Testis (tissue), 3 donors: ENCODE results near the gene CRIM1. TPM values are rescaled to one million over a fixed set of nuclear protein-coding genes. Genes with fewer than 3 reads are reported as not detected.
A peak's percentile ranks its signal among the peaks of the same experiment; 100 is the strongest.

Experiments
- DNase-seq: peaks from one replicate; pipeline ENCODE4 v3.0.0-alpha.2; 2019
- H3K27ac ChIP-seq, 2 donors: fragments of 200-600 bp; sonication (generic); one replicate each; pipeline ENCODE4 v1.5.1; 2019
- H3K27me3 ChIP-seq: fragments of 200-600 bp; sonication (generic); one replicate; pipeline ENCODE4 v1.5.1; 2019
- H3K36me3 ChIP-seq: fragments of 200-600 bp; sonication (generic); one replicate; pipeline ENCODE4 v1.5.1; 2017; ENCODE audit warnings: low read depth; ENCODE audit errors: missing control alignments
- H3K4me1 ChIP-seq: fragments of 200-600 bp; sonication (generic); one replicate; pipeline ENCODE4 v1.5.1; 2019
- H3K4me3 ChIP-seq, 2 donors: fragments of 200-600 bp; sonication (generic); one replicate each; pipeline ENCODE4 v1.5.1; 2017 to 2019
- H3K9me3 ChIP-seq: fragments of 200-600 bp; sonication (generic); one replicate; pipeline ENCODE4 v1.5.1; 2017
- CTCF ChIP-seq, 3 experiments: fragments of 450-650 bp in 2 of 3; fragments of 200-600 bp in 1 of 3; sonication (generic) in 1 of 3; IDR thresholded peaks; one replicate each; pipeline ENCODE4 v1.5.1; 2016 to 2019; ENCODE audit warnings: antibody characterized with exemption in 3 of 3, mild to moderate bottlenecking in 2 of 3, moderate library complexity in 1 of 3
- POLR2A ChIP-seq: fragments of 450-650 bp; IDR thresholded peaks from one replicate; pipeline ENCODE4 v1.6.1; 2017; ENCODE audit warnings: antibody characterized with exemption, mild to moderate bottlenecking, moderate library complexity
- WGBS, 2 donors: methylation state at CpG; one replicate each; pipeline ENCODE4 v1.1.5; 2018; 5-methylcytosine and 5-hydroxymethylcytosine counted together
- intact Hi-C: fragments of 100-400 bp; cut with DNase I; formaldehyde crosslinking; loops from one replicate; pipeline ENCODE4 v1.15.1; 2023; ENCODE audit warnings: low total_unique reads
- polyA plus RNA-seq: library from polyadenylated mRNA; stranded (reverse); fragments of 350-450 nt; fragmentation: Illumina TruSeq; extraction: RNeasy Lipid Tissue Mini Kit (QIAGEN cat#74804); gene quantifications from one replicate; pipeline ENCODE4 v1.2.3, GENCODE V29; 2014; ENCODE audit warnings: low read depth, low replicate concordance; ENCODE audit not compliant: insufficient read depth
- total RNA-seq, 2 donors: library from RNA; depleted of rRNA; stranded (reverse); fragments of >200 nt; gene quantifications; one replicate each; pipeline ENCODE4 v1.2.3, GENCODE V29; 2016

CRIM1 gene
- total and polyA plus RNA-seq, 3 donors from 2014 or later = 38.2 to 94.1 (median 68.4) TPM

GRCh38 chr2:36499128-36499820 is 143.7 kb downstream of the CRIM1 start:
- Histone ChIP-seq H3K9me3 (no peaks in the 10 kb centered on the region), H3K4me3 (no peak overlapping the region), H3K4me1 (no peaks in the 10 kb centered on the region), H3K27ac (no peak overlapping the region), H3K27me3 (no peaks in the 10 kb centered on the region), H3K36me3 (no peaks in the 10 kb centered on the region)
- TF ChIP-seq POLR2A = no peak
- TF ChIP-seq CTCF (IDR thresholded peaks at IDR 0.05) = no peak
- DNase-seq = no peak
- intact Hi-C loops = no loop called here
- WGBS, 2 donors = 93 to 94% methylated on average over 6 of the region's 6 CpGs

- no peak overlapping the region for H3K4me3 ChIP-seq
- no peak for DNase-seq
- 84 to 92% methylated on average over 7 of the region's 7 CpGs for WGBS, 2 donors
- TF ChIP-seq CTCF (IDR thresholded peaks at IDR 0.05) = no peak
- TF ChIP-seq POLR2A = no peak
- H3K4me1 ChIP-seq = no peaks in the 10 kb centered on the region
- H3K36me3 ChIP-seq = no peaks in the 10 kb centered on the region
- H3K27me3 ChIP-seq = no peaks in the 10 kb centered on the region
- intact Hi-C loops = loop anchor here (10.0 kb wide), 1 partner anchor 145 kb away; the partner anchor contains the start of gene CRIM1
- no peaks in the 10 kb centered on the region for H3K9me3 ChIP-seq
- H3K27ac ChIP-seq = no peak overlapping the region
Measured at GRCh38 chr2:36500072-36500471, 144.5 kb downstream of the CRIM1 start.

- no peaks in the 10 kb centered on the region for H3K9me3 ChIP-seq
- no peak for TF ChIP-seq CTCF (IDR thresholded peaks at IDR 0.05)
- TF ChIP-seq POLR2A = no peak
- H3K27me3 ChIP-seq = no peaks in the 10 kb centered on the region
- WGBS, 2 donors = 92 to 94% methylated on average over 4 of the region's 4 CpGs
- H3K36me3 ChIP-seq = no peaks in the 10 kb centered on the region
- no peak overlapping the region for H3K4me3 ChIP-seq
- H3K27ac ChIP-seq = no peak overlapping the region
- intact Hi-C loops = loop anchor here (10.0 kb wide), 1 partner anchor 147 kb away; the partner anchor contains the start of gene CRIM1
- no peak for DNase-seq
- H3K4me1 ChIP-seq = no peaks in the 10 kb centered on the region
Measured at GRCh38 chr2:36502081-36502480, 146.5 kb downstream of the CRIM1 start.

GRCh38 chr2:36507408-36507812 is 151.8 kb downstream of the CRIM1 start:
- TF ChIP-seq POLR2A (no peak), CTCF (IDR thresholded peaks at IDR 0.05) (peak in 2 of 3 experiments; percentile 39 to 49)
- Histone ChIP-seq H3K4me3 (no peak overlapping the region), H3K9me3 (no peaks in the 10 kb centered on the region), H3K27me3 (no peaks in the 10 kb centered on the region), H3K4me1 (no peaks in the 10 kb centered on the region), H3K36me3 (no peaks in the 10 kb centered on the region), H3K27ac (no peak overlapping the region)
- DNase-seq = peak; percentile 69
- intact Hi-C loops = loop anchor here (10.0 kb wide), 1 partner anchor 153 kb away; the partner anchor contains the start of gene CRIM1

- no peaks in the 10 kb centered on the region for H3K4me1 ChIP-seq
- no peak overlapping the region for H3K27ac ChIP-seq
- 89 to 93% methylated on average over 6 of the region's 6 CpGs for WGBS, 2 donors
- no peaks in the 10 kb centered on the region for H3K9me3 ChIP-seq
- TF ChIP-seq CTCF (IDR thresholded peaks at IDR 0.05) (no peak), POLR2A (no peak)
- no peaks in the 10 kb centered on the region for H3K27me3 ChIP-seq
- no peak for DNase-seq
- H3K4me3 ChIP-seq = no peak overlapping the region
- no peaks in the 10 kb centered on the region for H3K36me3 ChIP-seq
- intact Hi-C loops = loop anchor here (10.0 kb wide), 1 partner anchor 154 kb away; the partner anchor contains the start of gene CRIM1
Measured at GRCh38 chr2:36509075-36509474, 153.5 kb downstream of the CRIM1 start.
